Hepatocyte (in vitro differentiated cells): ENCODE data around the gene ADAMTS13. TPM values are rescaled to one million over a fixed set of nuclear protein-coding genes. Genes with fewer than 3 reads are reported as not detected.

Experiments
- DNase-seq: peaks from one replicate; pipeline ENCODE4 v3.0.0-alpha.2; 2016; ENCODE audit warnings: low spot score
- H2AFZ ChIP-seq: fragments of 200-600 bp; sonication (generic); 2 replicates; pipeline ENCODE4 v1.6.0; 2016; ENCODE audit warnings: antibody characterized with exemption, mild to moderate bottlenecking
- H3K27ac ChIP-seq: fragments of 200-600 bp; sonication (generic); 2 replicates; pipeline ENCODE4 v1.5.1; 2016; ENCODE audit warnings: mild to moderate bottlenecking
- H3K27me3 ChIP-seq: fragments of 200-600 bp; sonication (generic); 2 replicates; pipeline ENCODE4 v1.6.1; 2016
- H3K36me3 ChIP-seq: fragments of 200-600 bp; sonication (generic); replicated peaks from 2 replicates; pipeline ENCODE4 v1.5.1; 2016; ENCODE audit warnings: low read depth; ENCODE audit not compliant: insufficient read depth
- H3K4me1 ChIP-seq: fragments of 200-600 bp; sonication (generic); 2 replicates; pipeline ENCODE4 v1.5.1; 2016; ENCODE audit warnings: mild to moderate bottlenecking, moderate library complexity; ENCODE audit not compliant: insufficient read depth
- H3K4me2 ChIP-seq: fragments of 200-600 bp; sonication (generic); 2 replicates; pipeline ENCODE4 v1.6.0; 2016
- H3K4me3 ChIP-seq: fragments of 200-600 bp; sonication (generic); 2 replicates; pipeline ENCODE4 v1.5.1; 2016; ENCODE audit warnings: mild to moderate bottlenecking
- H3K79me2 ChIP-seq: fragments of 200-600 bp; sonication (generic); 2 replicates; pipeline ENCODE4 v1.6.0; 2017; ENCODE audit warnings: mild to moderate bottlenecking
- H3K9me2 ChIP-seq: fragments of 200-600 bp; sonication (generic); replicated peaks from 2 replicates; pipeline ENCODE4 v1.6.0; 2017; ENCODE audit warnings: mild to moderate bottlenecking; ENCODE audit not compliant: insufficient read depth
- H3K9me3 ChIP-seq: fragments of 200-600 bp; sonication (generic); 2 replicates; pipeline ENCODE4 v1.5.1; 2016; ENCODE audit warnings: low read depth, mild to moderate bottlenecking
- H4K20me1 ChIP-seq: fragments of 200-600 bp; sonication (generic); 2 replicates; pipeline ENCODE4 v1.6.0; 2016; ENCODE audit warnings: mild to moderate bottlenecking; ENCODE audit not compliant: insufficient read depth, poor library complexity, severe bottlenecking
- CTCF ChIP-seq: fragments of 200-600 bp; sonication (generic); IDR thresholded peaks from 2 replicates; pipeline ENCODE4 v1.5.1; 2016; ENCODE audit warnings: antibody characterized with exemption, mild to moderate bottlenecking; ENCODE audit not compliant: poor library complexity
- EZH2 ChIP-seq: fragments of 200-600 bp; sonication (generic); IDR thresholded peaks from 2 replicates; pipeline ENCODE4 v1.6.1; 2016; ENCODE audit warnings: antibody characterized with exemption, mild to moderate bottlenecking, borderline replicate concordance
- EZH2phosphoT487 ChIP-seq: fragments of 200-600 bp; sonication (generic); IDR thresholded peaks from one replicate; pipeline ENCODE4 v1.6.1; 2018; ENCODE audit warnings: antibody characterized with exemption, mild to moderate bottlenecking, low read depth, moderate library complexity; ENCODE audit not compliant: unreplicated experiment, severe bottlenecking
- WGBS: methylation state at CpG from one replicate; pipeline ENCODE4 v1.1.6; 2016; ENCODE audit warnings: low lambda C conversion rate; ENCODE audit errors: missing lambda C conversion rate; 5-methylcytosine and 5-hydroxymethylcytosine counted together
- polyA plus RNA-seq: library from polyadenylated mRNA; unstranded; fragments of >200 nt; fragmentation: Nextera tagmentation; extraction: Ambion mirVana; gene quantifications from 2 replicates; pipeline ENCODE4 v1.2.1, GENCODE V29; 2016
- total RNA-seq: library from RNA; depleted of rRNA; stranded (reverse); fragments of >200 nt; gene quantifications from 2 replicates; pipeline ENCODE4 v1.2.3, GENCODE V29; 2014

ADAMTS13 gene
- total and polyA plus RNA-seq, 2 experiments from 2014 or later: 6.5 to 6.8 TPM

GRCh38 chr9:133394687-133395271 lies 27.4 kb upstream of the ADAMTS13 start:
- no peak for TF ChIP-seq EZH2
- no peak for TF ChIP-seq CTCF
- no peak for TF ChIP-seq EZH2phosphoT487
- H4K20me1 ChIP-seq: no peaks in the 10 kb centered on the region
- H2AFZ ChIP-seq: no peak overlapping the region
- H3K4me1 ChIP-seq: peaks cover 5% of the 10 kb centered on the region
- no peaks in the 10 kb centered on the region for H3K36me3 ChIP-seq
- no peaks in the 10 kb centered on the region for H3K79me2 ChIP-seq
- DNase-seq: no peak
- no peaks in the 10 kb centered on the region for H3K9me3 ChIP-seq
- no peak overlapping the region for H3K4me3 ChIP-seq
- no peak overlapping the region for H3K4me2 ChIP-seq
- H3K27me3 ChIP-seq: no peaks in the 10 kb centered on the region
- 72% methylated on average over 7 of the region's 8 CpGs for WGBS
- H3K9me2 ChIP-seq: no peaks in the 10 kb centered on the region
- no peak overlapping the region for H3K27ac ChIP-seq

GRCh38 chr9:133396952-133397351 lies 25.2 kb upstream of the ADAMTS13 start:
- Histone ChIP-seq H4K20me1 (no peaks in the 10 kb centered on the region), H3K4me3 (no peak overlapping the region), H3K9me2 (no peaks in the 10 kb centered on the region), H3K4me1 (peaks cover 5% of the 10 kb centered on the region), H3K36me3 (no peaks in the 10 kb centered on the region), H3K27ac (no peak overlapping the region), H3K4me2 (no peak overlapping the region), H3K27me3 (no peaks in the 10 kb centered on the region), H2AFZ (no peak overlapping the region), H3K79me2 (no peaks in the 10 kb centered on the region), H3K9me3 (no peaks in the 10 kb centered on the region)
- DNase-seq: no peak
- WGBS: 33% methylated on average over 14 of the region's 14 CpGs
- TF ChIP-seq CTCF (peak; percentile 15), EZH2phosphoT487 (no peak), EZH2 (no peak)

- no peaks in the 10 kb centered on the region for H3K9me3 ChIP-seq
- no peak overlapping the region for H3K27ac ChIP-seq
- no peak overlapping the region for H3K4me2 ChIP-seq
- no peaks in the 10 kb centered on the region for H3K9me2 ChIP-seq
- TF ChIP-seq EZH2: no peak
- TF ChIP-seq CTCF: no peak
- TF ChIP-seq EZH2phosphoT487: no peak
- H3K4me1 ChIP-seq: peaks cover 5% of the 10 kb centered on the region
- H3K79me2 ChIP-seq: no peaks in the 10 kb centered on the region
- H3K27me3 ChIP-seq: no peaks in the 10 kb centered on the region
- no peak for DNase-seq
- H3K4me3 ChIP-seq: no peak overlapping the region
- 82% methylated on average over 6 of the region's 6 CpGs for WGBS
- H3K36me3 ChIP-seq: no peaks in the 10 kb centered on the region
- no peaks in the 10 kb centered on the region for H4K20me1 ChIP-seq
- H2AFZ ChIP-seq: no peak overlapping the region
These were observed 24.8 kb upstream of the ADAMTS13 start for GRCh38 chr9:133397370-133397769.

- Histone ChIP-seq H3K4me1 (peaks cover 5% of the 10 kb centered on the region), H3K27ac (no peak overlapping the region), H3K4me2 (no peak overlapping the region), H3K27me3 (no peaks in the 10 kb centered on the region), H3K36me3 (no peaks in the 10 kb centered on the region), H3K79me2 (no peaks in the 10 kb centered on the region), H2AFZ (no peak overlapping the region), H4K20me1 (no peaks in the 10 kb centered on the region), H3K9me3 (no peaks in the 10 kb centered on the region), H3K9me2 (no peaks in the 10 kb centered on the region), H3K4me3 (no peak overlapping the region)
- TF ChIP-seq CTCF (no peak), EZH2phosphoT487 (no peak), EZH2 (no peak)
- 85% methylated on average over 9 of the region's 9 CpGs for WGBS
- DNase-seq: no peak
These were observed 24.3 kb upstream of the ADAMTS13 start for GRCh38 chr9:133397895-133398294.
